ENCODE measurements around the gene QRICH2.

Gene QRICH2

DNA sequence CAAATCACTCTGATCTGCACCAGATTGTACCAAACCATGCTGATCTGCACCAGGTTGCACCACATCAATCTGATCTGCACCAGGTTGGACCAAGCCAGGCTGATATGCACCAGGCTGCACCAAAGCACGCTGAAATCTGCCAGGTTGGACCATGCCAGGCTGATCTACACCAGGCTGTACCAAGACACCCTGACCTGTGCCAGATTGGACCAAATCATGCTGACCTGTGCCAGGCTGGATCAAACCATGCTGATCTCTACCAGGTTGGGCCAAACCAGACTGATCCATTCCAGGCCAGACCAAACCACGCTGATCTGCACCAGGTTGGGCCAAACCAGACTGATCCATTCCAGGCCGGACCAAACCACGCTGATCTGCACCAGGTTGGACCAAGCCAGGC lies 15.5 kb downstream of the QRICH2 start:
- no peak overlapping the region for H3K4me3 ChIP-seq (ENCODE audit: low read depth, low read length)
- TF ChIP-seq, protein P1, sequence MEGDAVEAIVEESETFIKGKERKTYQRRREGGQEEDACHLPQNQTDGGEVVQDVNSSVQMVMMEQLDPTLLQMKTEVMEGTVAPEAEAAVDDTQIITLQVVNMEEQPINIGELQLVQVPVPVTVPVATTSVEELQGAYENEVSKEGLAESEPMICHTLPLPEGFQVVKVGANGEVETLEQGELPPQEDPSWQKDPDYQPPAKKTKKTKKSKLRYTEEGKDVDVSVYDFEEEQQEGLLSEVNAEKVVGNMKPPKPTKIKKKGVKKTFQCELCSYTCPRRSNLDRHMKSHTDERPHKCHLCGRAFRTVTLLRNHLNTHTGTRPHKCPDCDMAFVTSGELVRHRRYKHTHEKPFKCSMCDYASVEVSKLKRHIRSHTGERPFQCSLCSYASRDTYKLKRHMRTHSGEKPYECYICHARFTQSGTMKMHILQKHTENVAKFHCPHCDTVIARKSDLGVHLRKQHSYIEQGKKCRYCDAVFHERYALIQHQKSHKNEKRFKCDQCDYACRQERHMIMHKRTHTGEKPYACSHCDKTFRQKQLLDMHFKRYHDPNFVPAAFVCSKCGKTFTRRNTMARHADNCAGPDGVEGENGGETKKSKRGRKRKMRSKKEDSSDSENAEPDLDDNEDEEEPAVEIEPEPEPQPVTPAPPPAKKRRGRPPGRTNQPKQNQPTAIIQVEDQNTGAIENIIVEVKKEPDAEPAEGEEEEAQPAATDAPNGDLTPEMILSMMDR (IDR thresholded peaks at IDR 0.05; ENCODE audit: borderline replicate concordance, insufficient read depth, low read depth, low read length): no peak

DNA sequence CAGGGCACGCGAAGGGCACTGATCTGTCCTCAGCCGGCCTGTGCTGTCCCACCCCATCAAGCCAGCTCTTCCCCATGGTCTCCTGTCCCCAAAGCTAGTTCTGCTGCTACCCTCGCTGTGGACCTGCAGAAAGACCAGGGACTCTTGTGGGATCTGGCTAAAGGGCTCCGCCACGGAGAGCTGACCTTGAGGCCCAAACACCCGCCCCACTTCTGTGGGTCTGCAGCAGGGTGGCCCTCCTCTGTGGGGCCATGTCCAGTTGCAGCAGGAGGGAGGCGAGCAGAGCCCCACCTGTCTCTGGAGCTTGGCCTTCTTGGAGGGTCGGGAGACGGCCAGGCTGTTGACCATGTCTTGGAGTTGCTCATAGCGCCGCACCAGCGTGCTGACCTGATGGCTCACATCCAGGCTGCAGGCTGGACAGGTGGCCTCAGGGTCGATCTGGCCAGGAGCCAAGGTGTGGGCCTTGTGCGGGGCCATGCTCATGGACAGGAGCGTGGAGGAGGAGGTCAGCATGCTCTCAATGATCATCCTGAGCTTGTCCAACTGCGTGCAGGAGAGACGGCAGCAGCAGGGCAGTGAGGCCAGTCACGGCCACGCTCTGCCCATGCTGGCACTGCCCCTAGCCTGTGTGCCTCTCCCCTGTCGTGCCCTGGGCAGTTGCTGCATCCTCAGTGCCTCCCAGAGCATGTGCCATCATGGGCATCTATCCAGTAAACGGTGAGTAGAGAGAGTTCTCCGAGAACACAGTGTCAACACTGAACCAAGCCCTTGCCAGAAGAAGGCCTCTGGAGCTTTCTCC lies 26.3 kb downstream of the QRICH2 start:
- TF ChIP-seq, protein P1 (IDR thresholded peaks at IDR 0.05; ENCODE audit: borderline replicate concordance, insufficient read depth, low read depth, low read length): no peak
- H3K4me3 ChIP-seq (ENCODE audit: low read depth, low read length): no peak overlapping the region

DNA sequence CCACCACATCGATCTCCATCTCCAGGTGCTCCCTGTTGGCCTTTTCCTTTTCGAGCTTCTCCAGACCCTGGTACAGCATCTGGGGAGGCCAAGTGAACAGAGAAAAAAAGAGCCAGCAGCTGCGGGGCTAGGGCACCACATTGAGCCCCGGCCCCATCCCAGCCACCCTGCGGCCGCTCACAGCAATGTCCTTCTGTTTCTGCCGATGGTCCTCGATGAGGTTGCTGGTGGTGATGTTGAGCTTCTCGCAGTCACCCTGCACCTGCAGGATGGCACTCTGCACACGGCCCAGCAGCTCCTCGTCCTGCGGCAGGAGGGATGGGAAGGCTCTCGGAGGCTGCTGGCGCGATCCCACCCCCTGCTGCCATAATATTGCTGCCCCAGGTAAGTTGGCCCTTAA lies 27.4 kb downstream of the QRICH2 start:
- H3K4me3 ChIP-seq (ENCODE audit: low read depth, low read length): no peak overlapping the region
- TF ChIP-seq, protein P1 (IDR thresholded peaks at IDR 0.05; ENCODE audit: borderline replicate concordance, insufficient read depth, low read depth, low read length): no peak

DNA sequence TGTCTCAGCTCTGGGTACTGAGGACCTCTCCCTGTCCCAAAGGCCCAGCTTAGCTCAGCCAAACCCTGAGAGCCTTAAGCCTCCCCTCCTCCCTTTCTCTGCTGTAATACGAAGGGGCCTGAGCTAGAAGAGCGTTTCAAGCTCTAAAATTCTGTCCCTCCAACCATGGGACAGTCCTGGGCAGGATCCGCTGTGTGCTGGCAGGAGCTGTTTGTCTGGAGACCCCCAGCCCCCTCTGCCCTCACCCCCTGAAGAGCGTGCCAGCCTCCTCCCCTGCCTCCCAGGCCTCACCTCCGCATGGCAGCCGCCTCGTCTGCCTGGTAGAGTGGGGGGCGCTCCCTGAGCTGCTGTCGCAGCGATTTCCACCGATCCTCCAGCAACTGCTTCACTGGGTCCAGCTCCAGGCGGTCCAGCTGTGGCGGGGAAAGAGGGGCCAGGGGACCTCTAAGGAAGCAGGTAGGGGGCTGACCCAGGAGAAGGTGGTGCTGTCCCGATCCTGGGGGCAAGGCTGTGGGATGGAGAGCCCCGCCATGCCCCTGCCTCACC lies 28.3 kb downstream of the QRICH2 start:
- no peak overlapping the region for H3K4me3 ChIP-seq (ENCODE audit: low read depth, low read length)
- TF ChIP-seq, protein P1 (IDR thresholded peaks at IDR 0.05; ENCODE audit: borderline replicate concordance, insufficient read depth, low read depth, low read length): no peak

DNA sequence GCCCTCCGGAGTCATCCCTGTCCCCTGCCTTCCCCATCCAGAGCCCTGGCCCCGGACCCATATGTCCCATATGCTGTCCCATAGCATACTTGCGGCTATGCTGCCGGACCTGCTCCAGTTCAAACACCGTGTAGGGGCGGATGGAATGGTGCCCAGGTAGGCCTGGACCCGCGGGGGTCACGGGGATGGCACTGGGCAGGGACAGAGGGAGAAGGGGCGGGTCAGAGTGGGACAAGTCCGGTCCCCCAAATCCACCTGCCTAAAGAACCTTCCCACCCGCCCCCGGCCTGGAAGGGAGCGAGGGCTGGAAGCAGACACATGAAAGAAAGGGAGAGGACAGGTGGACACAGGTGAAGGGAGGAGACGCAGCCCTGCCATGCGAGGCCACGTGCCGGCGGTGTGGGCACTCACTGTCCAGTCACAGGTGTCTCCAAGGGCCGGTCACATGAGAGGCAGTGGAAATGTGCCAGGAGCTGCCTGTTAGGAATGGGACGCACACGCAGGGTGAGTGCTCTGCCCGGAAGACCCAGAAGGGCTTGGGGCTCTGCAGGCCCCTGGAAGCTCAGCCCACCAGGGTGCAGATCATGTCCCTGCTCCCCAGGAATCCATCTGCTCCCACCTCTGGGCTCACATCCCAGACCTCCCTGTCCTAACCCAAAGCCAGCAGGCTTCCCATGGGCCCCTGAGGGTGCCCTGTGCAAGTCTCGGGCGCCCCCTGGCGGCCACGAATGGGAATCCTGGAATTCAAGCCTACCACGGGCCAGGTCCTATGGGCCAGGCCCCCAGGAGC lies 28.9 kb downstream of the QRICH2 start:
- TF ChIP-seq, protein P1 (IDR thresholded peaks at IDR 0.05; ENCODE audit: borderline replicate concordance, insufficient read depth, low read depth, low read length): peak; percentile 90

DNA sequence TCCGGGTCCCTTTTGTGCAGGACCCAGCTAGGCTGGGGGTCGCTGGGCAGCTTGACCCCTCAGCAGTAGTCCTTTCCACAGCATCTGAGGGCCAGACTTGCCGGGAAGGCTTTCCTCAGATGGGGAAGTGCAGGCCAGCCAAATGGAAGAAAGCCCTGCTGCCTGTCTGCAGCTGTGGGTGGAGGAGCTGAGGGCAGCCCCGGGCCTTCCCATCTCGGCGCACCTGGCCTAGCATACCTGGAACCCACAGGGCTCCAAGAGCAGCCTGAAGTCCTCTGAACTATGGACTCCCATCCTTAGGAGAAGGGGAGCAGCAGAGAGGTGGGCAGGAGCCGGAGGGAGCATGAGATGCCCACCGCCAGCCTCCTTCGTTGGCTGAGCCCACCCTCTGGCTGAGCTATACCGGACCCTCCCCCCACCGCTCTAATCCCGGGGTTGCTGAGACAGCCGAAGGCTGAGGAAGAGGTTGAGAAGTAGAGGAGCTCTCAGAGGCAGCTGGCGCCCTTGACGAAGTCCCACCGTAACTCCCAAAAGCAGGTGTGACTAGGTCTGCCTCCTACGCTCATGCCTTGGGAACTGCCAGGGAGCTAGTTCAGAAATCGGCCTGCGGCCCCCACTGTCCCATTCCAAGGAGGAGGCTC lies 29.7 kb downstream of the QRICH2 start:
- no peak overlapping the region for H3K4me3 ChIP-seq (ENCODE audit: low read depth, low read length)
- TF ChIP-seq, protein P1 (IDR thresholded peaks at IDR 0.05; ENCODE audit: borderline replicate concordance, insufficient read depth, low read depth, low read length): no peak

More for the DNA sequence above, 28.9 kb downstream of the QRICH2 start:
- no peak overlapping the region for H3K4me3 ChIP-seq (ENCODE audit: low read depth, low read length)

Data from GM12875 (cell line).